ENCODE results near the gene KCNJ1.
A peak's percentile ranks its signal among the peaks of the same experiment; 100 is the strongest.

The KCNJ1 gene

DNA sequence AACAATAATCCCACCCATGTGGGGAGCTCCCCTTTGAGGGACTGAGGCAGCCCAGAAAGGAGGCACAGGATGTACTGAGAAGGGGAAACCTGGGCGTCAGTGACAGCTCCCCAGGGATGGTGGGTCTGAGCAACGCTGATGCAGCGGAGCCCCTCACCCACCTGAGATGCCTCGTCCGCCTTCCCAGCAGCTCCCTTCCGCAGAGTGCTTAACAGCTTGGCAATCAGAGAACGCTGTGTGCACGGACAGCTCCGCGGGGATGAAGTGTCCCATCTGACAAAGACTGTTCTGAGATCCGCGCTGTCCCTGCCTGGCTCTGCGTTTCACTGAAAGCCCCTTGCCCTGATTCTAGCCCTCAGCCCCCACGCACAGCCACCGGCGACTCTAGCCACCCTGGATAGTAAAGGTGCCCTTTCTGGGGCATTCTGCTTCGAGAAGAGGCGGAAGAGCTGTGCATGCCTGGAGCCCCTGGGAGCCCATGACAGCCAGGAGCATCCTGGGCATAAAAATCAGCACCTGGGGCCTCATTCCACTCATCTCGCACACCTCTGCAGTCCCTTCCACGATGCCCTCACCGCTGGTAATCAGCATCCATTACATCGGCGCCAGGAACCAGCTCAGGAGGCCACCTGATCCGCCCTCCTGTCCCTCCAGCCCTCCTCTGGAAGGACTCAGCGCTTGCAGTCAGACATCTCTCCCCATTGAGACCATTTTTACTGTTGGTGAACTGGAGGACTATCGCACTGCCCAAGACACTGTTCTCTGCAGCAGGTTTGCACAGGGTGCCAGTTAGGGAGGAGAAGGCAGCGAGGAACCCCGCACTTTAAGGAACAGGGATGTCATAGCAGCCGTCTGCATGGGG, 34.8 kb upstream of the KCNJ1 start:
- DNase-seq (ENCODE audit: low read depth), result no peak

DNA sequence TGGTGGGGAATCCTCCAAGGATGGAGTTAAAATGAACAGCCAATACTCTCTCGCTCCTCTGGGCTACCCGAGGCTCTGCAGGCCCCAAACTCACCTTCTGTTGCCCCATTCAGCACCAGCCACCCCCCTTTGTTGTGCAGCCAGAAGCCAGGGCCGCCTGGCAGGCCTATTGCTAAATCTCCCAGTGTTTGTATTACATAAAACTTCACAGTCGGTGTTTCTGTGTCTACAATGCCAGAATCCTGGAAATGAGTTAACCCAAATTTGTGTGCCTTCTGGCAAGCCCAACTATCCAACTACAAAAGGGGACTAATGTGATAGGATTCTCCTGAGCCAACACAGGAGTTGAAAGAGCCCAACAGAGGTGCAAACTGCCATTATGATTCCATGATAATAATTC, 33.4 kb upstream of the KCNJ1 start:
- no peak for DNase-seq (ENCODE audit: low read depth)

DNA sequence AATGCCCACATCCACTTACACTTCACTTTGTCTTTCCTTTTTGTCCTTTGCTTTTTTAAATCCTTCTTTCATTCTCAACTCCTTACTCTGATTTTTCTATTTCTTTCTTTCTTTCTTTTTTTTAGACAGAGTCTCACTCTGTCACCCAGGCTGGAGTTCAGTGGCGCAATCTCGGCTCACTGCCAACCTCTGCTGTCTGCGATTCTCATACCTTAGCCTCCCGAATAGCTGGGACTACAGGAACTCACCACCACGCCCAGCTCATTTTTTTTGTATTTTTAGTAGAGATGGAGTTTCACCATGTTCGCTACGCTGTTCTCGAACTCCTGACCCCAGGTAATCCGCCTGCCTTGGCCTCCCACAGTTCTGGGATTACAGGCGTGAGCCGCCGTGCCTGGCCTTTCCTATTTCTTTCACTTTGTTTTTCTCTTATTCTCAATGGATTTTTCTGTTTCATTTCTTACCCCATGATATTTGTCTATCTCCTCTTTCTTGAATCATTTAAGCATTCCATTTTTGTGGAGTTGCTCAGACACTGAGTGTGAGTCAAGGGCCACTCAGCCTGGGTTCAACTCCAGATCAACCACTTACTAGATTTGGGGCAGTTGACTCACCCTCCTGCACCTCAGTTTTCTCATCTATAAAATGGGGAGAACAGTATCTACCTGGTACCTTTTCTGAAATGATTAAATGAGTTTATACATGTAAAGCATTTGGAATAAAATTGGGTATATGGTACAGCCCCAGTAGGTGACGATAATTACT, 31.7 kb upstream of the KCNJ1 start:
- DNase-seq (ENCODE audit: low read depth), result no peak

DNA sequence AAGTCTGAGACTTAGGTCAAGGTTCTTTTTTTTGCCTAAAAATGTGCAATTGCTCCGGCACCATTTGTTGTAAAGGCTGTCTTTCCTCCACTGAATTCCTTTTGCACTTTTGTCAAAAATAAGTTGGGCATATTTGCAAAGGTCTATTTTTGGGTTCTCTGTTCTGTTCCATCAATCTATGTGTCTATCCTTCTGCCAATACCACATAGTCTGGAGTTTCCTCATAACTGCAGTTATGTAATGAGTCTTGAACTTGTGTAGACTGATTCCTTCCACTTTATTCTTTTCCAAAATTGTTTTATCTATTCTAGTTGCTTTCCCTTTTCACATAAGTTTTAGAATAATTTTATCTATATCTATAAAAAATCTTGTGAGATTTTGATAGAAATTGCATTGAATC, 30.7 kb upstream of the KCNJ1 start:
- no peak for DNase-seq (ENCODE audit: low read depth)

DNA sequence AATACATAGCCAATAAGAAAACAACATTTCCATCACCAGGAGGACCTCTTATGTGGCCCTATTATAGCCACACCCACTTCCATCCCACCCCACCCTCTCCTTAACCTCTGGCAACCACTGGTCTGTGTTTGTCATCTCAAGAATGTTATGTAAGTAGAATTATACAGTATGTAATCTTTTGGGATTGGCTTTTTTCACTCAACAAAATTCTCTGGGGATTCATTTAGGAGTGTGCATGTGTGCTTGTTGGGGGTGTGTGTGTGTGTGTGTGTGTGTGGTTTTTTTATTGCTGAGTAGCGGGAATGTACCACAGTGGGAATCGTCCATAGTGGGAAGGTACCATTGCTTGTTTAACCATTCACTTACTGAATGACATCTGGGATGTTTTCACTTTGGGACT, 29.3 kb upstream of the KCNJ1 start:
- no peak for DNase-seq (ENCODE audit: low read depth)

DNA sequence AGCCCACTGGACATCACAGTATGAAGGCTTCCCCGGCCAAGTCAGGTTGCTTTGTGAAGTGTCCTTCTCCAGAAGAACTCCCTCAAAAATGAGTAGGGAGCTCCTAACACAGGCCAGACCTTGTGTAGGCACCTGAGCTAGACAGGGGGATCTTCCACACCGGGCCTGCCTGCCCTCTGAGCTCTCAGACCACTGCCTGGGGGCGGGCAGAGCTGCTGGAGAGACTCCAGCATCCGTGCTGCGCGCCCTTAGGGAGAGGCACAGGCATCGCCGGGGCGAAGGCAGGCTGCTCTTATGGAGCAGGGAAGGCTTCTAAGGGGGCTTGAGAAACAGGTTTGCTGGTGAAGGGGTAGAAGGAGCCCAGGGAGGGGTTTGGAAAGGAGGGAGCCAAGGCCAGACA, 28.4 kb upstream of the KCNJ1 start:
- DNase-seq (ENCODE audit: low read depth), result no peak

DNA sequence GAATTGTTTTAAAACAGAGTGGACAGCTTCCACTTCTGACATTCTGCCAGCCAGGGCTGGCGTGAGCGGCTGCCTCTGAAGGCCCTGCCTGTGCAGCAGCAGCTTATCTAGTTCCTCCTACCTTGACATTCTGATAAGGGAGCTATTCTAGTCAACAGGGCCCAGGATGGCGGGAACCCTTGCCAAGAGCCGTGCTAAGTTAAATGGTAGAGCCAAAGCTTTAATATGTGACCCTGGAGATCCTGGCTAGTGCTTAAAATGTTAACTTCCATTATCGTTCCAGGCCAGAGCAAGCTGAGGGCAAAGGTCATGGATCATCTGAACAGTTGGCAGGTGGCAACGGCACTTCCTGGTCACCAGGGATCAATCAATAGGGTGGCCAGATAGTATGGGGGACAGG, 27.6 kb upstream of the KCNJ1 start:
- no peak for DNase-seq (ENCODE audit: low read depth)

DNA sequence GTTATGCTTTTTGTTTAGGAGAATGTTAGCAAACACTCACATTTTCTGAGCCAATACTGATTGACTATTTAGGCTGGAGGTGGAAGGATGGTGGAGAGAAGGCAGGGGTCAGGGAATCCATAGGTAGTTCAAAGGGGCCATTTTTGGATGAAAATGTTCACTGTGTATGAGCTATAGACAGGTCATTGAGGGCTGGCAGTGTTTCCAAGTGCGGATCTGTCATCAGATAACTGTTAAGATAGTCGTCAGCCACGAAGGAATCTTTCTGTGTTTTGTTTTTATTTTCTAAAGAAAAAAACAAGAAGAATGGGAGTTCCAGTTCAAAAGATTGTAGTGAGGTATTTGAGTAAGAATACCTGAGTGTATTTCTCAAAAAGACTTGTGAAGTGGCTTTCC, 27.2 kb upstream of the KCNJ1 start:
- DNase-seq (ENCODE audit: low read depth), result no peak

DNA sequence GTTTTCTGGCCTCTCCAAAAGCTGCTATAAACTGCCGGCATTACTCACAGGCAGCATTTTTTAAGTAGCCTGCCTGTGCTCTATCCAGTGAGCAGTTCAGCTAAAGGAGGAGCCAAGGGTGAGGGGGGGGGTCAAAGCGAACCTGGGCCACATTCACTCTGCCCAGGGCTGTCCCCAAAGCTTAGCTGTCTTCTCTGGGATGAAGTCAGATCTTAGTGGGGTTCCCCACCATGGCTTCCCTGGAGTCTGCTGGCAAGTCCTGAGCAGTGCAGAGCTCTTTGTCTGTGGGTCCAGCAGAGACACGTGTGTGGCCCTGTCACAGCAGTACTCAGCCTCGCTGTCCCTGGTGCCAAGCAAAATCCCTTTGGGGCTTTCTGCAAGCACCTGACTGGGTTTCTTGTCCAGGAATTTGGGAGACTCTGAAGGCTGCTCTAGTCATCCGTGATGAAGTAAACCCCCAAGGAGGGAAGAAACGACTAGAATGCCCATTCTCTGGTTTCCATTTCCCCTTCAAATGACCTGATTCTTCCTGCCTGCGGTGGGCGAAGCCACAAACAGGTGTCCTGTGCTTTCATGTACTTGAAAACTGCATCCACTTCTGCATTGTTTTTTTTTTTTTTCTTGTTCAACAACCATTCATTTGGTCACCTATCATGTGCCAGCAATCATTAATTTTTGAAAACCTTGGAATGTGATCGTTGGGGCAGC, 26.6 kb upstream of the KCNJ1 start:
- no peak for DNase-seq (ENCODE audit: low read depth)

DNA sequence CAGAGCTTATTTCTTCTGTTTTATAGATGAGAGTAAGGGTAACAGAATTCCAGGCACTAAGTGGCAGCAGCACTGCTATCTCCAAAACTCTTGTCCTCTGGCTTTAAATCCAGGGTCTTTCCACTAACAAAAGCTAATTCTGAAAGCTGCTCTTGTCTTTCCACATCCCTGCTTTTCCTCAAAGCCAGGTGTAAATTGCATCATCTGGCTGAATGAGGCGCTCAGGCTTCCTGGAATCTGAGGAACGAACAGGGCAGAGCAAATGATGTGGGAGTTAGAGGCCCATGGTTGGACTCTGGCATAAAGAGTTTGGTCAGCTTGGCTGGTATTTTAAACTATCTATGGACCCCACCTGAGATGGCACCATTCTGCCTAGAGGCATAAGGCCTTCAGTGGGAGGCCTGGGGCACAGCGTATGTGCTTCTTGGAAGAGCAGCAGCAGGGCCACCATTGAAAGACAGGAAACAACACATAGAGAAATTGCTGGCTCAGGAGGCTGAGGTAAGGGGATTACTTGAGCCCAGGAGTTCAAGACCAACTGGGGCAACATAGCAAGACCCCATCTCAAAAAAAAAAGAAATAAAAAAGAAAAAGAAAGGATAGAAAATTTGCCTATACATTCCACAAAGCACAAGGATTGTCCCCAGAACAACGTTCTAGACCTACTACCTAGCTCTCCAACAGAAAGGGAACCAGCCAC, 25.9 kb upstream of the KCNJ1 start:
- DNase-seq (ENCODE audit: low read depth), result no peak

DNA sequence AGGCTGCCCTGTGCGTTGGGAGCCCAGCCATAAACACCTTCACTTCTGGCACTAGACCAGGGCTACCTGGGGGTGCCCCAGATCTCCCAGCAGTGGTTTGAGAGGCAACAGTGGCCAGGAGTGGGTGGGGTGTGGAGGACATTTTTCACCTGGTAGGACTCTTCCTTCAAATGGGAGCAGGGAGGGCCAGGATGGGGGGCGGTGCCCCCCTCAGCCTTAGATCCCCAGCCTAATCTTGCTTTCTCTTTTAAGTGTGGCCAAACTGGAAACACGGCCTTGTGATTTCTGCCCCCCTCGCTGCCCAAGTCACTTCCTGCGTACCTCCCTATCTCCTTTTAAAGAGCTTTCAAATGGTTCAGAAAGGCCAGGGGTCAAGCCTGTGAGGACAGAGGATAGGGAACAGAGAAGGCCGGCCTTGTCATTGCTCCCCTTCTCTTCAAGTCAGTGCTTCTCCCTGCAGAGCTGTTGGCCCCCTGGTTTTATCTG, 24.9 kb upstream of the KCNJ1 start:
- no peak for DNase-seq (ENCODE audit: low read depth)

DNA sequence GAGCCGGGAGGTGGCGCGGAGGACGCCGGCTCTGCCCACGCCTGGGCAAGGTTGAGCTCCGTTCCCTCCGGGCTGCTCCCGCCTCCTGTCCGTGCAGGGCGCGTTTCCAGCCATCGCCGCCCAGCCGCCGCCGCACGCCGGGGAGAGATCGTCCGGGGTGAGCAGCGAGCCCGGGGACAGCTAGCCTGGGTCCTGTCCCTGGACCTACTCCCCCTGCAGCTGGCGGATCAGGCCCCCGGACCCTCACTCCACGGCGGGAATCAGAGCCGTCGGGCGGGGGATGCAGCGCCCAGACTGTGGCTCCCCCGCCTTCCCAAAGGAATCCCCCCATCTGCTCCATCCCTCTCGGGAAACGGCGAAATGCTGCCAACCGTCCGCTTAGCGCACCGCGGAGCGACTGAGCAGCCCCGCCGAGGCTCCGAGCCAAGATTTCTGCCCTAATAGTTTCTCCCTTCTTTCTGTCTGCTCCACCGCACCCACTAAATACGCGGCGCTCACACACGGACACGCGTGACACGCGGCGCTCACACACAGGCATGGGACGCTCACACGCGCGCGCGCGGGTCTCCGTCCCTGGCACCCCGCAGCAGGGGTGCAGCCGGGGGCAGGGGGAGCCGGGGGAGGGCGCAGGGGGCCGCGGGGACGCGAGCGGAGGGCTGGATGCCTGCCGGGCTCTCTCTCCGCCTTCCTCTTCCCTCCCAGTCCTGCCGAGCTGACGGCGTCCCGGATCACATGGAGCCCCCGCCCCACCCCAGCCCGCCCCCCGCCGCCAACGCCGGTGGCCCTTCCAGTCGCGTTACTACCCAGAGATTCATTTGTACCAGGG, 23.7 kb upstream of the KCNJ1 start, which contains the start of gene KCNJ5:
Gene KCNJ5 (plus strand): TSS at position 814 of the 826 bp plus-strand sequence. CDS start 19,918 bp downstream, outside the sequence.
- no peak for DNase-seq (ENCODE audit: low read depth)

DNA sequence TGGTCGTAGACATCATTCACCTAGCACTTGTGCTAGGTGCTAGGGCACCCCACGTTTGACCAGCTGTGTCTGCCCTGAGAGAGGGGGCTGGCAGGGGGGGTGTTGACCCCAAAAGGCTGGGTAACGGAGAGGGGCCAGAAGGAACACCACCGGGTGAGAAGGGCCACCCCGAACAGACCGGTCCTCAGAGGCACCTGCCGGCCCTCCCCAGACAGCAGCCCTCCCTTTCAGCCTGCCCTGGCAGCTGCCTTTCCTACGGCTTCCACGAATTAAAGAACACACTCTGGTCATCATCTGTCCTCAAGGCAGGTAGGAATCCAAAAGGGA, 23.1 kb upstream of the KCNJ1 start:
- DNase-seq (ENCODE audit: low read depth), result no peak

DNA sequence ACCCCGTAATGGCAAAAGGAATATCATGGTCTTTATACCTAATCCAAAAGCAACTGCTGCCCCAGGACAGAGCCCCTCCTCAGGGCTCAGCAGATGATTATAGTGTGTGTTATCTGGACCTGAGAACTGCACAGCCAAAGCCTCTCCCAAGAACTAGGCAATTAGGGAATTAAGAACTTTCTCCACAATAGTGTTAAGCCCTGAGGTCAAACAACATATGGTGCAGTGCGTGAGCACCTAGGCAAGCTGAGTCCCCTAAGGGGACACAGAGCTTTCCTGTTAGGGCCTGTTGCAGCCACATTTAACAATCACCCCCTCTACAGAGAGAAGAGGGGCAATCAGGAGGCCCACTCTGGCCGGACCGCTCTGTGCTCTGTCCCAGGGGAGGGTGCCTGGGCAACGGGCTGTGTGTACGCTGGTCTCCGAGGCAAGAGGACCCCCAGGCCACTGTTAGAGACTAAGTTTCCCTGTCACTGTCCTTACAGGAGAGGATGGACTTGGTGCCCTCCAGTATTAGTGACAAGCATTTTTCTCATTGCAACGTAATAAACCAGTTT, 22.6 kb upstream of the KCNJ1 start:
- DNase-seq (ENCODE audit: low read depth), result no peak

DNA sequence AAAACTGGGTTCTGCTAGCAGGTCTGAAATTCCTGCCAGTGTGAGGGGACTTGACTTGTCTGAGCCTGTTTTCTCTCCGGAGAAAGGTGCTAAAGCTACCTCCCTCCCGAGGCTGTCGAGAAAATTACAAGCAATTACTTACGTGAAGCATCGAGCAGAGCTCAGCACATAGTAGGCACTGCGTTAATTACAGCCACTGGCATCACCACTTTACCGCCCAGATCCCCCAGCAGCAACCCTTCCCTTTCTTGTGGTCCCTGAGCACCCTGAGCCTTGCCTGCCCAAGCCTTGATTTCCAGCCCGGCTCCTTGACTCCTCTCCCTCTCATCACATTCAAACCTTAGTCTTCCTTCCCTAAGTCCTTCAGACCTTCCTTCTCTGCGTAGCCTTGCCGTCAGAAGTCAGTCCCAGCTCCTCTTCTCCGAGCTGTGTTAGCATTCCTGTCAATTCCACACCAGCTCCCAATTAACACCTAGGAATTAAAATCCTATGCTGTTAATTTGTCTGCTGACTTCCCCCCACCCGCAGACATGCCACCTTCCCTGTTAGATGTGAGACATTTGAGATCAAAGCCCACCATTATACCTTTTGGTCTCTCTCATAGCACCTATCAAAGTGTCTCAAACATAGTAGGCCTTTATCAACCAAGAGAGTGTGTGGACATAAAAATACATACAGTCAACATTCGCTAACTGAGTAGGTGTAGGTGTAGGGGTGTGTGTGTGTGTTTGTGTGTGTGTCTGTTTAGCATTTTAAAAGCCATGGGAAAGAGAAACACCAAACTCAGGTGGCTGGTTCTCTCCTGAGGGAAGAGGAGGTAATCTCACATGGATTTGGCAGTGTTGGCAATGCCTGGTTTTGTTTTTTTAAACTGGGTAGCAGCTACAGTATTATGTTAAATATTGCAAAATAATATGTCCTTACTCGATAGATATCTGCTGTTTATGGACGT, 21.2 kb upstream of the KCNJ1 start:
- DNase-seq (ENCODE audit: low read depth), result no peak

DNA sequence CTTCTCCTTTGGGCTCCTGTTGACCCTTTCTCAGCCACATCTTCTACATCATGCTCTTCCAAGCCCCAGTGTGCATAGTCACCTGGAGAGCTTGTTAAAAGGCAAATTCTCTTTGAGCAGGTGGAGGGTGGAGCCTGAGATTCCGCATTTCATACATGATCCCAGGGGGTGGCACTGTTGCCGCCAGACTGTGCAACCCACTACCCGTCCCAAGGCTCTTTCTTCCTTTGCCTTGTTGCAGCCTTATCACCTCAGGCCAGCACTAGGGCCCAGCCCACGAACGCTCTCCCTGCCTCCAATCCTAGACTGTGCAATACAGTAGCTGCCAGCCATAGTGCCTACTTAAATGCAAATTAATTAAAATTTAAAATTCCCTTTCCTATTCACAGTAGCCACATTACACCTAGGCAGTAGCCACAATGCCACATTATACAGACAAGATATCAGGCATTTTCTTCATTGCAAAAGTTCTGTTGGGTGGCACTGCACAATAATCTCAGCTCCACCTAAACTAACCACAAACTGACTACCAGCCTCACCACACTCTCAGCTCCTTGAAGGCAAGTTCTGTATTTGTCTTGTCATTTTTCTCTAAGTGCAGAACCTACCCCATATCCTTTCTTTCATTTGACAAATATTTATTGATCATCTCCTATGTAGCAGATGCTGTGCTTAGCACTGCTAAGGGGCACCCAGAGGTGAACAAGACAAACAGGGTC, 19.5 kb upstream of the KCNJ1 start:
- DNase-seq (ENCODE audit: low read depth), result no peak

DNA sequence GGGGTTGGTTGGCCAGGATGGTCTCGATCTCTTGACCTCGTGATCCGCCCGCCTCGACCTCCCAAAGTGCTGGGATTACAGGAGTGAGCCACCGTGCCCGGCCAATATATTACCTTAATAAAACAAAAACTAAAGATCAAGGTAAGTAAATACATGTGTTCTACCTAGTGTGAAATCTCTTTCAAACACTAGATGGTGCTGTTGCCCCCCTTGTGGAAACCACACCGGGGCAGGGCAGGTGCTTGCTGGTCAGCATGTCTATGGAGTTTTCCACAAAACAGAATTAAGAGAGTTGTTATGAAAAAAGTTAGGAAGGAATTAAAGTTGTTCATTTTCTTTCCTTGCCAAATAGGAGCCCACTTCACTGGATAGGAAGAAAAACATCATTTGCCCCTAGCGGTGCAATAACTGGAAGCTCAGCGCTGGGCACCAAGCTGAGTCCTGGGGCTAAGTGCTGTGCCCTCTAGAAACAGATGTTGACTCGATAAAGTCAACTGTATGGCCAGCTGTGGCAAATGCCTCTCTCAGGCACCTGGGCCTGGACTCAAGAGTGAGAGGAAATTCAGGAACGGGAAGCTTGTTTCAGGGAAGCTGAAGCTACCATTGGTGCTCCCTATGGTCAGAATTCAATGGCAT, 17.7 kb upstream of the KCNJ1 start:
- peak; percentile 38 for DNase-seq (ENCODE audit: low read depth)

DNA sequence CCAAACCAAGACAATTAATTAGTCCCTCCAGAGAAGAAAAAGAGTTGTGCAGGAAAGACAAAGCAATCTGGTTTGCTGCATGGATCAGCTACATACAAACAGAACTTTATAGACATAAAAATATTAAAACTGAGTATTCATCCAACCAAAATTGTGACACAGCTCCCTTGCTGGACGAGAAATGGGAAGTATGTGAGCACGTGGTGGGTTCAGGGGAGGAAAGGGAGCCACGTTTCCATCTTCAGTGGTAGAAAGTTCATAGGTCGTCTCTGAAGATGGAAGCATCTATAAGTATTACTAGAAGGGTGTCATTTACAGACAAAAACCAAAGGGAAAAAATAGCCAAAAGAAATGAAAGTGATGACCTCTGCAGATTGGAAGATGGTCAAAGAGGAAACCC, 17.0 kb upstream of the KCNJ1 start:
- DNase-seq (ENCODE audit: low read depth), result no peak

DNA sequence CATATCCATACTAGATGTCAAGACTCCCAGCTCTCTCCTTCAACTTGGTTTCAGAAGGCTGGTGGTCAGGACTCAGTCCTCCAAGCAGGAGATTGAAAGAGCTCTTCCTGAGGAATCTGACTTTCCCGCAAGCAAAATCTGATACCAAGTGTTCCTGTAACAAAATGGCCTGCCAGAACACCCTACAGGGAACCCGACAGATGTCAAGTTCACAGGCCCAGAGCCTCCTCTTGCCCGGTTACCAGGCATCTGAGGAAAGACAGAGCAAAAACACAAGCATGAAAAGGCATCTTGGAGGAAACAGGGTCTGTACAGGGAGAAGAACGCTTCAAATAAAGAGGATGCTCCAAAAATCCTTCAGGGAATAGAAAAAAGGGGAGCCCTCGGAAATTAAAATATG, 15.4 kb upstream of the KCNJ1 start:
- DNase-seq (ENCODE audit: low read depth), result no peak
